GM12865 (cell line): Measurements from ENCODE around the gene SUGCT.

Experiments
- DNase-seq: peaks from one replicate; pipeline ENCODE4 v3.0.0; 2010; ENCODE audit warnings: low read depth
- H3K4me3 ChIP-seq: 2 replicates; pipeline ENCODE4 v1.5.1; 2011; ENCODE audit warnings: mild to moderate bottlenecking, low read depth, low read length, control low read depth
- CTCF ChIP-seq: IDR thresholded peaks from 2 replicates; pipeline ENCODE4 v1.5.1; 2011; ENCODE audit warnings: low read length, control low read depth, low read depth, inconsistent platforms; ENCODE audit not compliant: insufficient read depth; ENCODE audit errors: missing control alignments

The SUGCT gene

DNA sequence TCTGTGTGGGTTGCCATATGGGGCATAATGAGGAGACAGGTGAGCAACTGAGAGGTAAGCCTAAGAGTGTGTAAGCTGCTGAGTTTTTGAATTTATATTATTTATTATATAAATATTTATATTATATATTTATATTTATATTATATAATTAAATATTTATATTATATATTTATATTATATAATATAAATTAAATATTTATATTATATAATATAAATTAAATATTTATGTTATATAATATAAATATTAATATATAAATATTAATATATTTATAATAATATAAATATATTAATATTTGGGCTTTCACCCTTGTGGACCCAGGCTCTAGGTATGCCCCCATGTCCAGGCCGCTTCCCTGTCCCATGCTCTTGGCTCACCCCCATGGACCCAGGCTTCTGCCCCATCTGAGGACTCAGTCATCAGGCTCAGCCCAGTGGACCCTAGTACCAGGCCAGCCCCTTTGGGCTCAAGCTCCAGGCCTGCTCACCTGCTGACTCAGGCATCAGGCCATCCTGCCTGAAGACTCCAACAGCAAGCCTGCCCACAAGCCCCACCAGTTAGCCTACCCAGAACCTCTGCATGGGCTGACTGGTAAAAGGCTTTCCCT lies 755.4 kb downstream of the SUGCT start:
- no peak for TF ChIP-seq CTCF
- H3K4me3 ChIP-seq = no peak overlapping the region
- DNase-seq = no peak

DNA sequence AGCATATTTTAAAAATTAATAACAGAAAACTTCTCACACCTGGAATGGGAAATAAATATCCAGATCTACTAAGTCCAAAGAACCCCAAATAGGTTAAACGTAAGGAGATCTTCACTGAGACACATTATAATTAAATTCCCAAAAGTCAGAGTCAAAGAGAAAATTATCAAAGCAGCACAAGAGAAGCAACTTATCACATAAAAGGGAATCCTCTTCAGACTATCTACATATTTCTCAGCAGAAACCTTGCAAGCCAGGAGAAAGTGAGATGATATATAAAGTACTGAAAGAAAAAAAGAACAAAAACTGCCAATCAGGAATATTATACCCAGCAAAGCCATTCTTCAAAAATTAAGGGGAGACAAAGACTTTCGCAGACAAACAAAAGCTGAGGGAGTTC lies 756.4 kb downstream of the SUGCT start:
- no peak for DNase-seq
- TF ChIP-seq CTCF = no peak
- H3K4me3 ChIP-seq = no peak overlapping the region

DNA sequence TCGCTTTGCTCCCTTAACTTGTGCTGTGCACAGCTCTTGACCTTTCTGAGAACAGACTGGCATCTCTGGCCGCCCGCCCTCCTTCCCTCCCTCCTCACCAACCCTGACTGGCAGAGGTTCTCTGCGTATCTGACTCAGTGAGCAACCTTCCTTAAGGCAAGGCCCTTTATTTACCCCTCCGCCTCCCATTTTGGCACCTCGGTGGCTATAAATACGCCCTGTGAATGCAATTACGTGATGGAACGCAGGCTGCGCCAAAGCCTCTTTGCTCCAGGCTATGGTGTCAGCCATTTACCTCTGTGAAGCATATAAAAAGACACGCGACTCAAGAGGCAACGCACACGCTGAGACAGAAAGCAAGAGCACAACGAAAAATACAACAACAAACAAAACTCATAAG lies 764.3 kb downstream of the SUGCT start:
- TF ChIP-seq CTCF = no peak
- no peak for DNase-seq
- H3K4me3 ChIP-seq = no peak overlapping the region

DNA sequence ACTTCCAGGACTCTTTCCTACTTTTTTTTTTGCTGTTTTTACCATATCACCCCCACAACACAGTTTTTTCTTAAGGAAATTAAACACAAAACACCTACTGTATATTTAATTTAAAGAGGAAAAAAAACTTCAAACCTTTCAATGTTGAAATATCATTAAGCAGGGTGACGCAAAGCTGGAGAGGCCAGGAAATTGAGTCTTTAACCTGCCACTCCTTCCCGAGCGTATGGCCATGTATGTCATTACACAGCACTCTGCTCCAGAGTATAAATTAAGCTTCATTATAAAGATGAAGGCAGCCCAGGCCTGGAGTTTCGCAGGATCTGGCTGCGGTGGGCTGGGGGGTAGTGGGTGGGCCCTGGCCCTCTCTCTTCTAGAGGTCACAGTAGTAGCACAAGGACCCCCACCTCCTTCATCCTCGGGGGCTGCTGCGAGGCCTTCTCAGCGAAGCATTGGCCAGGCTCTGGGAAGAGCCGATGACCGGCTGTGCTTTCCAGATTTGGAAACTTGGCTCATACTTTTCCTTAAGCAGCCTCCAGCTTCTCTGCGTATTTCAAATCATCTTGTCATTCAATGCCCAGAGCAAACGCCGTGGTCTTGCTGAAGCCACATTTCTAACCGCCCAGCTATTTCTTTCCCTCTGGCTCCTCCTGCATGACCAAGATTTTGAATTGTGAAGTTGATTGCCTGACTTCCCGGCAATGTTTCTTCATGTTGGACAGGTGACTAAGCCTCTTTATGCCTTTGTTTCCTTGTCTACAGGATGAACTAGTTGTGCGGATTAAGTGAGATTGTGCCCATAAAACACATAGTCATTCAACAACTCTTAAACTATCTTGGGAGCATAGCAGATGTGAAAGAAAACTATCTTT lies 765.1 kb downstream of the SUGCT start:
- H3K4me3 ChIP-seq = no peak overlapping the region
- DNase-seq = no peak
- no peak for TF ChIP-seq CTCF

DNA sequence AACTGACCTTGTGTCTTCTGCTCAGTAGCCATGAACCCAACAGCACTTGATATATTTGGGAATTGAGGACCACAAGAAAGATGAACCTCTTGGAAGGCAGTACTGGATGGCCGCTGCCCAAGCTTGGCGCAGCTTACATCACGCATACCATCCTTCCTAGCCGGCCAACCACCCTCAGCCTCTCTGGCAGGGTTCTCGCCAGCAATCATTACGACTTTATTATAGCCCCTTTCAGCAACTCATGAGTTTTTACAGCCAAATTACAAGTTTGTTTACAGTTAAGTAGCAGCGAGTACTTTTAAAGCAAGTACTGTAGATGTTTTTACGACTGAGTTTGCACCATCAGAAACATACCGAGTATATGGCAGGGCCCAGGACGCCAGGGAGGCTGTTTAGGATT lies 769.1 kb downstream of the SUGCT start:
- DNase-seq = no peak
- TF ChIP-seq CTCF = no peak
- H3K4me3 ChIP-seq = no peak overlapping the region

DNA sequence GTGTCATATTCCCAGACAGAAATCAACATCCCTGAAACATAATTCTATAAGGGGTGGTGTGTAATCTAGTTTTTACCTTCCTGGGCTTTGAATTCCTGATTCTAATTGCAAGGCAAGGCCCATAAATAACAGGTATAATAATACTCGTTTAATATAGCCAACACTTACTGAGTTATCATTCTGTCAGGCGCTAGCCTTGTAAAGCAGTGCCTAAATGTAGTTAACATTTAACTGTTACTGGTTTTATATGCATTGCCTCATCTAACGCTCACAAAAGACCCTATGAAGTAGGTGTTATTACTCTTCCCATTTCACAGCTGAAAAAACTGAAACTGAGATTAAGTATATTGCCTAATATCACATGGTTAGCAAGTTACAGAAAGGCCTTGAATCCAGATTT lies 772.5 kb downstream of the SUGCT start:
- no peak overlapping the region for H3K4me3 ChIP-seq
- DNase-seq = no peak
- no peak for TF ChIP-seq CTCF

DNA sequence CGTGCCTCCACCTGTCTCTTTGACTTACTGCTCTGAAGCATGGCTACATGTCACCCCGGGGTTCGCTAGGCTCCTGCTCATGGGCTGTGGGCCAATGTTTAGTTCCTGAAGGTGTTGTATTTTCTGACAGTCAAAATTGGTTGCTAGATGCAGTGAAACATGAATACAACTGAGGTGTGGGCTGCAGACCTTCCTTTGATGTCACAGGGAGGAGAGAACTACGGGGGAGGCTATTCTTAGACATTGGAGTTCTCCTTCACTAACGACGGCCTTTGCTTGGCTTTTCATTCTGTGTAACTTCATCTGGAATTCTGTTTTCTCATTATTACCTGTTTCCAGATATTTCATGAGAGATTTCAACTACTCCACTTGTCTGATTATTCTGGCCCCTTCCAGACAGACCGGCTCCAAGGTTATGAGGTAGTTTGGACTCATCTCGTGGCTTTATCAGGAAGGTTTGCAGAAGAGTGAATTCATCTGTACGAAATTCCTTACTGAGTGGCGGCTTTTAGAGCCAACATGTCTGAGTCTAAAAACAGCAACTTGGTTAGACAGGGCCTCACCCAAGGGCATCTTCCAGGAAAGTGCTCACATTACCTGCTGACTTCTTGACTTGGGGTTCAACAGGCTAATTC lies 774.7 kb downstream of the SUGCT start:
- H3K4me3 ChIP-seq = no peak overlapping the region
- DNase-seq = no peak
- no peak for TF ChIP-seq CTCF
